Loucy (cell line): Measurements from ENCODE around the gene SCAPER.

Experiments
- H2AFZ ChIP-seq: fragments of 200-600 bp; sonication (generic); 2 replicates; pipeline ENCODE4 v1.6.0; 2016; ENCODE audit warnings: antibody characterized with exemption, mild to moderate bottlenecking, low read length, moderate library complexity
- H3F3A ChIP-seq: fragments of 200-600 bp; 2 replicates; pipeline ENCODE4 v1.6.0; 2016; ENCODE audit warnings: antibody characterized with exemption, low read depth, mild to moderate bottlenecking
- H3K27me3 ChIP-seq: fragments of 200-600 bp; sonication (generic); 2 replicates; pipeline ENCODE4 v1.6.1; 2014; ENCODE audit warnings: low read length, mild to moderate bottlenecking; ENCODE audit not compliant: insufficient read depth, poor library complexity, severe bottlenecking
- H3K36me3 ChIP-seq: fragments of 200-600 bp; sonication (generic); 2 replicates; pipeline ENCODE4 v1.6.1; 2016; ENCODE audit warnings: low read length; ENCODE audit not compliant: insufficient read depth
- H3K4me1 ChIP-seq: fragments of 200-600 bp; sonication (generic); 2 replicates; pipeline ENCODE4 v1.5.1; 2014; ENCODE audit warnings: low read length, mild to moderate bottlenecking; ENCODE audit not compliant: insufficient read depth, poor library complexity, severe bottlenecking
- H3K4me2 ChIP-seq: fragments of 200-600 bp; sonication (generic); 2 replicates; pipeline ENCODE4 v1.6.0; 2014; ENCODE audit warnings: antibody characterized with exemption, low read length, low read depth, mild to moderate bottlenecking; ENCODE audit not compliant: poor library complexity, severe bottlenecking
- H3K4me3 ChIP-seq: fragments of 200-600 bp; sonication (generic); 2 replicates; pipeline ENCODE4 v1.5.1; 2014; ENCODE audit warnings: low read length, mild to moderate bottlenecking, mixed read lengths; ENCODE audit not compliant: poor library complexity, severe bottlenecking
- H3K79me2 ChIP-seq: fragments of 200-600 bp; sonication (generic); 2 replicates; pipeline ENCODE4 v1.6.1; 2014; ENCODE audit warnings: low read length; ENCODE audit not compliant: insufficient read depth
- H3K9ac ChIP-seq: fragments of 200-600 bp; sonication (generic); 2 replicates; pipeline ENCODE4 v1.6.0; 2014; ENCODE audit warnings: mild to moderate bottlenecking, low read depth, low read length, moderate library complexity; ENCODE audit not compliant: poor library complexity, severe bottlenecking
- H3K9me2 ChIP-seq: fragments of 200-600 bp; sonication (generic); replicated peaks from 2 replicates; pipeline ENCODE4 v1.6.1; 2016; ENCODE audit warnings: low read depth, low read length, mixed read lengths
- H3K9me3 ChIP-seq: fragments of 200-600 bp; sonication (generic); 2 replicates; pipeline ENCODE4 v1.6.1; 2014; ENCODE audit warnings: mild to moderate bottlenecking, antibody characterized with exemption, low read length, low read depth; ENCODE audit not compliant: insufficient read depth
- H4K20me1 ChIP-seq: fragments of 200-600 bp; sonication (generic); 2 replicates; pipeline ENCODE4 v1.6.0; 2014; ENCODE audit warnings: antibody characterized with exemption, low read length, mild to moderate bottlenecking; ENCODE audit not compliant: insufficient read depth, poor library complexity, severe bottlenecking
- EZH2phosphoT487 ChIP-seq: fragments of 200-600 bp; IDR thresholded peaks from 2 replicates; pipeline ENCODE4 v1.6.1; 2018; ENCODE audit warnings: antibody characterized with exemption, mild to moderate bottlenecking, moderate library complexity, borderline replicate concordance
- TF ChIP-seq, protein P1 (sequence below): fragments of 200-600 bp; sonication (generic); conservative IDR thresholded peaks from 2 replicates; pipeline ENCODE4 v1.5.1; 2014; ENCODE audit warnings: mild to moderate bottlenecking, antibody characterized with exemption, low read length

SCAPER gene

DNA sequence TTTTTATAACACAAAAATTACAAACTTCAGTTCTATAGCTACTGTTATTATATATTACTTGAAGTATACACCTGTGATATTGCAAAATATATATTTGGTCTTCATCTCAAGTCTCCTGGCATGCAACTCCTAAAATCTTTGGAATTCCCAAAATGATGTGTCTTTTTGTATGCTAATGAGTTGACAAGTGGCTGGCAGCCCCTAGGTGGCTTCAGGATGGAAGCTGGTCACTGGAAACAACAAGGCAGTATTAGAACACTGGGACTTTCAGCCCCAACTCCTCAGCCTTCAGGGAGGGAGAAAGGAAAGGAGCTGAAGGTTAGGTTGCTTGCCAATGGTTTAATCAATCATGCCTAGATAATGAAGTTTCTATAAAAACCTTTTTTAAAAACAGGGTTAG lies 112.0 kb downstream of the SCAPER start:
- TF ChIP-seq EZH2phosphoT487: no peak
- TF ChIP-seq, protein P1, sequence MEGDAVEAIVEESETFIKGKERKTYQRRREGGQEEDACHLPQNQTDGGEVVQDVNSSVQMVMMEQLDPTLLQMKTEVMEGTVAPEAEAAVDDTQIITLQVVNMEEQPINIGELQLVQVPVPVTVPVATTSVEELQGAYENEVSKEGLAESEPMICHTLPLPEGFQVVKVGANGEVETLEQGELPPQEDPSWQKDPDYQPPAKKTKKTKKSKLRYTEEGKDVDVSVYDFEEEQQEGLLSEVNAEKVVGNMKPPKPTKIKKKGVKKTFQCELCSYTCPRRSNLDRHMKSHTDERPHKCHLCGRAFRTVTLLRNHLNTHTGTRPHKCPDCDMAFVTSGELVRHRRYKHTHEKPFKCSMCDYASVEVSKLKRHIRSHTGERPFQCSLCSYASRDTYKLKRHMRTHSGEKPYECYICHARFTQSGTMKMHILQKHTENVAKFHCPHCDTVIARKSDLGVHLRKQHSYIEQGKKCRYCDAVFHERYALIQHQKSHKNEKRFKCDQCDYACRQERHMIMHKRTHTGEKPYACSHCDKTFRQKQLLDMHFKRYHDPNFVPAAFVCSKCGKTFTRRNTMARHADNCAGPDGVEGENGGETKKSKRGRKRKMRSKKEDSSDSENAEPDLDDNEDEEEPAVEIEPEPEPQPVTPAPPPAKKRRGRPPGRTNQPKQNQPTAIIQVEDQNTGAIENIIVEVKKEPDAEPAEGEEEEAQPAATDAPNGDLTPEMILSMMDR: no peak
- Histone ChIP-seq H3K79me2 (no peaks in the 10 kb centered on the region), H2AFZ (no peak overlapping the region), H3K27me3 (no peaks in the 10 kb centered on the region), H3K9me2 (no peaks in the 10 kb centered on the region), H3K4me3 (no peak overlapping the region), H3K36me3 (peaks cover 25% of the 10 kb centered on the region; the same call in 1 of the 2 replicates), H3K9ac (no peak overlapping the region), H4K20me1 (no peaks in the 10 kb centered on the region), H3K9me3 (no peaks in the 10 kb centered on the region), H3K4me1 (no peaks in the 10 kb centered on the region), H3F3A (no peaks in the 10 kb centered on the region), H3K4me2 (no peak overlapping the region)

GRCh38 chr15:76791511-76791910 lies 113.6 kb downstream of the SCAPER start:
- H3K79me2 ChIP-seq: no peaks in the 10 kb centered on the region
- peaks cover 25% of the 10 kb centered on the region; the same call in 1 of the 2 replicates for H3K36me3 ChIP-seq
- no peak overlapping the region for H3K4me2 ChIP-seq
- no peaks in the 10 kb centered on the region for H3K9me2 ChIP-seq
- no peaks in the 10 kb centered on the region for H3K4me1 ChIP-seq
- H4K20me1 ChIP-seq: no peaks in the 10 kb centered on the region
- no peak overlapping the region for H3K4me3 ChIP-seq
- TF ChIP-seq, protein P1: no peak
- no peak for TF ChIP-seq EZH2phosphoT487
- no peak overlapping the region for H3K9ac ChIP-seq
- no peaks in the 10 kb centered on the region for H3F3A ChIP-seq
- H3K27me3 ChIP-seq: no peaks in the 10 kb centered on the region
- no peak overlapping the region for H2AFZ ChIP-seq
- H3K9me3 ChIP-seq: no peaks in the 10 kb centered on the region

DNA sequence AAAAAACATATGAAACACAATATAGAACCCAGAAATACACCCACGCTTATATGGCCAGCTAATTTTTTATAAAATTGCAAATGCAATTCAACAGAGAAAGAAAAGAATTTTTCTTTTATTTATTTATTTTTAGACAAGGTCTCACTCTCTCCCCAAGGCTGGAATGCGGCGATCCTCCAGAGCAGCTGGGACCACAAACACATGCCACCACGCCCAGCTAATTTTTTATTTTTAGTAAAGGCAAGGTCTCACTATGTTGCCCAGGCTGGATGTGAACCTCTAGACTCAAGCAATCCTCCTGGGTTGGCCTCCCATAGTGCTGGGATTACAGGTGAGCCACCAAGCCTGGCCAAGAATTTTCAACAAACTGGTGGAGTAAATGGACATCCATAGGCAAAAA lies 117.9 kb downstream of the SCAPER start:
- Histone ChIP-seq H3K4me1 (no peaks in the 10 kb centered on the region), H3F3A (no peaks in the 10 kb centered on the region), H3K9me2 (no peaks in the 10 kb centered on the region), H4K20me1 (no peaks in the 10 kb centered on the region), H3K9me3 (no peaks in the 10 kb centered on the region), H3K36me3 (peaks cover 9% of the 10 kb centered on the region; the same call in 1 of the 2 replicates), H2AFZ (no peak overlapping the region), H3K4me3 (no peak overlapping the region), H3K4me2 (no peak overlapping the region), H3K27me3 (no peaks in the 10 kb centered on the region), H3K9ac (no peak overlapping the region), H3K79me2 (no peaks in the 10 kb centered on the region)
- no peak for TF ChIP-seq EZH2phosphoT487
- TF ChIP-seq, protein P1: no peak
